Suprapubic skin (tissue), 4 donors: ENCODE data around the gene NR1H4. TPM values are rescaled to one million over a fixed set of nuclear protein-coding genes. Genes with fewer than 3 reads are reported as not detected.
"Not testable (repeated sequence)": the region's sequence is repeated elsewhere in the genome, so short reads cannot be mapped to it uniquely, and the experiment has no call there.

Source experiments
- DNase-seq, 2 donors: peaks; one replicate each; pipeline ENCODE4 v3.0.0-alpha.2; 2019; ENCODE audit warnings: low spot score in 2 of 2
- H3K27ac ChIP-seq: fragments of 200-600 bp; sonication (generic); one replicate; pipeline ENCODE4 v1.5.1; 2019
- H3K27me3 ChIP-seq: fragments of 200-600 bp; sonication (generic); one replicate; pipeline ENCODE4 v1.5.1; 2019
- H3K36me3 ChIP-seq: fragments of 200-600 bp; sonication (generic); one replicate; pipeline ENCODE4 v1.5.1; 2019
- H3K4me1 ChIP-seq: fragments of 200-600 bp; sonication (generic); one replicate; pipeline ENCODE4 v1.5.1; 2019
- H3K4me3 ChIP-seq: fragments of 200-600 bp; sonication (generic); one replicate; pipeline ENCODE4 v1.5.1; 2019; ENCODE audit warnings: mild to moderate bottlenecking
- H3K9me3 ChIP-seq: fragments of 200-600 bp; sonication (generic); one replicate; pipeline ENCODE4 v1.5.1; 2019
- CTCF ChIP-seq, 2 donors: fragments of 200-600 bp in 1 of 2; fragments of 450-650 bp in 1 of 2; sonication (generic) in 1 of 2; IDR thresholded peaks; one replicate each; pipeline ENCODE4 v1.5.1; 2016 to 2019; ENCODE audit warnings: antibody characterized with exemption in 2 of 2, mild to moderate bottlenecking in 1 of 2, moderate library complexity in 1 of 2
- EP300 ChIP-seq: sonication (generic); formaldehyde crosslinking; IDR thresholded peaks from one replicate; pipeline ENCODE4 v1.6.1; 2017; ENCODE audit warnings: antibody characterized with exemption
- POLR2A ChIP-seq, 2 donors: fragments of 450-650 bp; IDR thresholded peaks; one replicate each; pipeline ENCODE4 v1.6.1; 2017; ENCODE audit warnings: antibody characterized with exemption in 2 of 2, mild to moderate bottlenecking in 2 of 2, moderate library complexity in 2 of 2
- POLR2AphosphoS5 ChIP-seq, 3 donors: sonication (generic); formaldehyde crosslinking; IDR thresholded peaks; one replicate each; pipeline ENCODE4 v1.6.1; 2017; ENCODE audit warnings: antibody characterized with exemption in 3 of 3
- WGBS: methylation state at CpG from one replicate; pipeline ENCODE4 v1.1.5; 2018; 5-methylcytosine and 5-hydroxymethylcytosine counted together
- total RNA-seq, 4 donors: library from RNA; depleted of rRNA; stranded (reverse); fragments of >200 nt; gene quantifications; one replicate each; pipeline ENCODE4 v1.1.0, GENCODE V29; 2016

The NR1H4 gene
- total RNA-seq, 4 donors from 2014 or later, result not detected

GRCh38 chr12:100557357-100557756 is 83.7 kb downstream of the NR1H4 start:
- TF ChIP-seq POLR2A (IDR thresholded peaks at IDR 0.05), result no peak
- no peak for TF ChIP-seq POLR2AphosphoS5 (IDR thresholded peaks at IDR 0.05)
- no peak for TF ChIP-seq EP300
- no peak for TF ChIP-seq CTCF (IDR thresholded peaks at IDR 0.05)
- WGBS, result 90% methylated on average over 2 of the region's 2 CpGs
- DNase-seq, result no peak
- Histone ChIP-seq H3K4me3 (no peak overlapping the region), H3K27me3 (no peaks in the 10 kb centered on the region), H3K4me1 (no peaks in the 10 kb centered on the region), H3K36me3 (no peaks in the 10 kb centered on the region), H3K27ac (no peak overlapping the region), H3K9me3 (no peaks in the 10 kb centered on the region)

DNA sequence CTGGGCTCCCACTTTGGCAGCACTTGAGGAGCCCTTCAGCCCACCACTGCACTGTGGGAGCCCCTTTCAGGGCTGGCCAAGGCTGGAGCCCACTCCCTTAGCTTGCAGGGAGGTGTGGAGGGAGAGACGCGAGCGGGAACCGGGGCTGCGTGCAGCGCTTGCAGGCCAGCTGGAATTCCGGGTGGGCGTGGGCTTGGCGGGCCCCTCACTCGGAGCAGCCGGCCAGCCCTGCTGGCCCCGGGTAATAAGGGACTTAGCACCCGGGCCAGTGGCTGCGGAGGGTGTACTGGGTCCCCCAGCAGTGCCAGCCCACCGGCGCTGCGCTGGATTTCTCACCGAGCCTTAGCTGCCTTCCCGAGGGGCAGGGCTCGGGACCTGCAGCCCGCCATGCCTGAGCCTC is 85.6 kb downstream of the NR1H4 start:
- not testable (repeated sequence) for H3K36me3 ChIP-seq, H3K27me3 ChIP-seq, H3K27ac ChIP-seq, H3K4me1 ChIP-seq, DNase-seq, H3K4me3 ChIP-seq, H3K9me3 ChIP-seq
- 80% methylated on average over 2 of the region's 21 CpGs for WGBS

- TF ChIP-seq EP300 (no peak), CTCF (IDR thresholded peaks at IDR 0.05) (no peak), POLR2AphosphoS5 (IDR thresholded peaks at IDR 0.05) (no peak), POLR2A (IDR thresholded peaks at IDR 0.05) (no peak)
- Histone ChIP-seq H3K9me3 (no peaks in the 10 kb centered on the region), H3K27ac (no peak overlapping the region), H3K27me3 (no peaks in the 10 kb centered on the region), H3K36me3 (no peaks in the 10 kb centered on the region), H3K4me1 (no peaks in the 10 kb centered on the region), H3K4me3 (no peak overlapping the region)
- 47% methylated on average over 2 of the region's 2 CpGs for WGBS
- no peak for DNase-seq
Measured at GRCh38 chr12:100564090-100564489, 90.4 kb downstream of the NR1H4 start.

- Histone ChIP-seq H3K9me3 (no peaks in the 10 kb centered on the region), H3K4me3 (no peak overlapping the region), H3K36me3 (no peaks in the 10 kb centered on the region), H3K27ac (no peak overlapping the region), H3K27me3 (no peaks in the 10 kb centered on the region), H3K4me1 (no peaks in the 10 kb centered on the region)
- no peak for TF ChIP-seq EP300
- no peak for TF ChIP-seq POLR2AphosphoS5 (IDR thresholded peaks at IDR 0.05)
- TF ChIP-seq CTCF (IDR thresholded peaks at IDR 0.05), result no peak
- TF ChIP-seq POLR2A (IDR thresholded peaks at IDR 0.05), result no peak
- WGBS, result 84% methylated on average over 6 of the region's 6 CpGs
- no peak for DNase-seq
Measured at GRCh38 chr12:100564905-100565467, 91.3 kb downstream of the NR1H4 start.

DNA sequence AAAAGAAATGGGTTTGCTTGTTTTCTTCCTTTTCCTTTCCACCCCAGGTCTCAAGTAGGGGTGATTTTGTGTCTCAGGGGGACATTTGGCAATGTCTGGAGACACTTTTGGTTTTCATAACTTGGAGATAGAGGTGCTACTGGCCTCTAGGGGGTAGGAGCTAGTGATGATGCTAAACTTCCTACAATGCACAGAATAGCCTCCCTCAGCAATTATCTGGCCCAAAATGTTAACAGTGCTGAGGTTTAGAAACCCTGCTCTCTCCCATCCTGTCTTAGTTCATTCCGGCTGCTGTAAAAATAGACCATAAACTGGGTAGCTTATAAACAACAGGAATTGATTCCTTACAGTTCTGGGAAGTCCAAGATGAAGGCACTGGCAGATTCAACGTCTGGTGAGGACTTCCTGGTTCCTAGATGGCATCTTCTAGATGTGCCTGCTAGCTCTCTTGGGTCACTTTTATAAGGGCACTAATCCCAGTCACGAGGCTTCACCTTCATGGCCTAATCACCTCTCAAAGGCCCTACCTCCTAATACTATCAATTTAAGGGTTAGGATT is 92.4 kb downstream of the NR1H4 start:
- no peak overlapping the region for H3K27ac ChIP-seq
- H3K4me1 ChIP-seq, result no peaks in the 10 kb centered on the region
- H3K4me3 ChIP-seq, result no peak overlapping the region
- no peaks in the 10 kb centered on the region for H3K27me3 ChIP-seq
- H3K36me3 ChIP-seq, result no peaks in the 10 kb centered on the region
- no peak for TF ChIP-seq CTCF (IDR thresholded peaks at IDR 0.05)
- no peak for TF ChIP-seq EP300
- TF ChIP-seq POLR2A (IDR thresholded peaks at IDR 0.05), result no peak
- TF ChIP-seq POLR2AphosphoS5 (IDR thresholded peaks at IDR 0.05), result no peak
- DNase-seq, result no peak
- no peaks in the 10 kb centered on the region for H3K9me3 ChIP-seq
- 79% methylated on average over 3 of the region's 3 CpGs for WGBS
